RWPE2 (cell line): ENCODE measurements around the gene DENND2A.
A peak's percentile ranks its signal among the peaks of the same experiment; 100 is the strongest.

Source experiments
- ATAC-seq: fragments of 200-7000 bp; cut with Tn5 transposase; 3 replicates; pipeline ENCODE4 v1.9.1; 2021; ENCODE audit warnings: low read depth
- DNase-seq: peaks from one replicate; pipeline ENCODE4 v3.0.0-alpha.2; 2020; ENCODE audit warnings: low spot score
- H3K27ac ChIP-seq: fragments of 450-650 bp; 2 replicates; pipeline ENCODE4 v1.5.1; 2017; ENCODE audit warnings: mild to moderate bottlenecking; ENCODE audit not compliant: poor library complexity, severe bottlenecking
- H3K27me3 ChIP-seq: fragments of 250-450 bp; sonication (Bioruptor Pico); 2 replicates; pipeline ENCODE4 v1.5.1; 2021; ENCODE audit warnings: mild to moderate bottlenecking, moderate library complexity; ENCODE audit not compliant: insufficient read depth, poor library complexity, severe bottlenecking
- H3K36me3 ChIP-seq: fragments of 250-450 bp; sonication (Bioruptor Pico); 2 replicates; pipeline ENCODE4 v1.5.1; 2020; ENCODE audit warnings: low read depth, mild to moderate bottlenecking, moderate library complexity
- H3K4me1 ChIP-seq: fragments of 250-450 bp; sonication (Bioruptor Pico); 2 replicates; pipeline ENCODE4 v1.5.1; 2021; ENCODE audit warnings: mild to moderate bottlenecking, moderate library complexity; ENCODE audit not compliant: insufficient read depth, poor library complexity, severe bottlenecking
- H3K4me3 ChIP-seq: fragments of 250-450 bp; sonication (Bioruptor Pico); 2 replicates; pipeline ENCODE4 v1.5.1; 2021; ENCODE audit warnings: mild to moderate bottlenecking, moderate library complexity; ENCODE audit not compliant: severe bottlenecking
- H3K9me3 ChIP-seq: fragments of 250-450 bp; sonication (Bioruptor Pico); 2 replicates; pipeline ENCODE4 v1.5.1; 2021; ENCODE audit warnings: mild to moderate bottlenecking, moderate library complexity; ENCODE audit not compliant: severe bottlenecking
- TF ChIP-seq, protein P1 (sequence below): fragments of 450-650 bp; IDR thresholded peaks from one replicate; pipeline ENCODE4 v1.5.1; 2017; ENCODE audit warnings: mild to moderate bottlenecking, moderate library complexity; ENCODE audit not compliant: poor library complexity, severe bottlenecking

DENND2A gene

DNA sequence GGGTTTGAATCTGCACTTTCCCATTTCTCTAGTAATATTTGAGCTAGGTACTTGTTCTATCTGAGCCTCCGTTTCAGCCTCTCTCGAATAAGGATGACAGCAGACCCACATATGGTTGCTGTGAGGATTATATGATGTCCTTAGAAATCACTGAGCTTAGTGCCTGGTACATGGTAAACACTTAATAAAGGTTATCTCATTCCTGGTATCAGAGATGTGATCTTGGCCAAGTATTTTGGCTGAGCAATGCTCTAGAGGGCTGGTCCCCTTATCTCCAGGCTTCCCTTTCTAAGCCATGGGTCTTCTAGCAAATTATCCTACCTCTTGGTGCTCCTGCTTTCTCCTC is 160.9 kb downstream of the DENND2A start:
- Histone ChIP-seq H3K9me3 (no peaks in the 10 kb centered on the region), H3K4me1 (peaks cover 5% of the 10 kb centered on the region), H3K36me3 (no peaks in the 10 kb centered on the region), H3K27me3 (no peaks in the 10 kb centered on the region), H3K4me3 (peak overlapping the region; percentile 70), H3K27ac (no peak overlapping the region)
- ATAC-seq (peak; percentile 1; the same call in 2 of the 3 replicates), DNase-seq (no peak)
- TF ChIP-seq, protein P1, sequence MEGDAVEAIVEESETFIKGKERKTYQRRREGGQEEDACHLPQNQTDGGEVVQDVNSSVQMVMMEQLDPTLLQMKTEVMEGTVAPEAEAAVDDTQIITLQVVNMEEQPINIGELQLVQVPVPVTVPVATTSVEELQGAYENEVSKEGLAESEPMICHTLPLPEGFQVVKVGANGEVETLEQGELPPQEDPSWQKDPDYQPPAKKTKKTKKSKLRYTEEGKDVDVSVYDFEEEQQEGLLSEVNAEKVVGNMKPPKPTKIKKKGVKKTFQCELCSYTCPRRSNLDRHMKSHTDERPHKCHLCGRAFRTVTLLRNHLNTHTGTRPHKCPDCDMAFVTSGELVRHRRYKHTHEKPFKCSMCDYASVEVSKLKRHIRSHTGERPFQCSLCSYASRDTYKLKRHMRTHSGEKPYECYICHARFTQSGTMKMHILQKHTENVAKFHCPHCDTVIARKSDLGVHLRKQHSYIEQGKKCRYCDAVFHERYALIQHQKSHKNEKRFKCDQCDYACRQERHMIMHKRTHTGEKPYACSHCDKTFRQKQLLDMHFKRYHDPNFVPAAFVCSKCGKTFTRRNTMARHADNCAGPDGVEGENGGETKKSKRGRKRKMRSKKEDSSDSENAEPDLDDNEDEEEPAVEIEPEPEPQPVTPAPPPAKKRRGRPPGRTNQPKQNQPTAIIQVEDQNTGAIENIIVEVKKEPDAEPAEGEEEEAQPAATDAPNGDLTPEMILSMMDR, result no peak

DNA sequence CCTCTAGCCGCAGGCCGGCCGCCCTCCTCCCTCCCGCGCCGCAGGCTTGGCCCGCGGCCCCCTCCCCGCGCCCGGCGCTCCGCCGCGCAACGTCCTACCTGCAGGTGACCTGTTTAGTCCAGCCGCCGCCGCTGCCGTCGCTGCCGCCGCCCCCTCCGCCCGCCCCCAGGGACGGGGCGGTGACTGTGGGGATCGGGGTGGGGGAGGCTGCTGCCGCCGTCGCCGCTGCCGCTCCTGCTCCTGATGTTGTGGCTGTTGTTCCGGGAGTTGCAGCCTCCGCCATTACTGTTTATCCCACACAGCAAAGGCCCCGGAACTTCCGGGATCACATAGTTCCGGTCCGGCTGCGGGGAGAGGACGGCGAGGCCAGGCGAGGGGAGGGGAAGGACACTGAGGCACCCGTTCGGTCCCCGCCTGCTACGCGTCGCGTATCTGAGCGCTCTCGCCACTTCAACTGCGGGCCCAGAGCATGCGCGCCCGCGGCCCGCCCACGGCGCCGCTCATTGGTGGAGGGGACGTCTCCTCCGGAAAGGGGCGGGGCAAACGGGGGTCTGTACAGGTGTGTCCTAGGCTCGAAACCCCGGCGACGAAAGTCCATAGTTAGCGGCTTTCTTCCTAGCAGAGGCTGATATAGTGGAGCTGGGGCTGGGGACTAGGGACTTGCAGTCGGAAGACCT is 161.4 kb downstream of the DENND2A start, which contains the start of gene MKRN1:
Gene MKRN1, minus strand, starts transcription at position 444 of the 677 bp plus-strand sequence. Its CDS starts 161 bp downstream, at position 283.
- no peaks in the 10 kb centered on the region for H3K36me3 ChIP-seq
- DNase-seq (peak; percentile 96), ATAC-seq (peak; percentile 94)
- no peaks in the 10 kb centered on the region for H3K9me3 ChIP-seq
- H3K27me3 ChIP-seq, result no peaks in the 10 kb centered on the region
- TF ChIP-seq, protein P1, result no peak
- H3K4me1 ChIP-seq, result peaks cover 5% of the 10 kb centered on the region
- peak within 1 kb of the TSS; percentile 72 for H3K27ac ChIP-seq
- peak within 1 kb of the TSS; percentile 70 for H3K4me3 ChIP-seq

DNA sequence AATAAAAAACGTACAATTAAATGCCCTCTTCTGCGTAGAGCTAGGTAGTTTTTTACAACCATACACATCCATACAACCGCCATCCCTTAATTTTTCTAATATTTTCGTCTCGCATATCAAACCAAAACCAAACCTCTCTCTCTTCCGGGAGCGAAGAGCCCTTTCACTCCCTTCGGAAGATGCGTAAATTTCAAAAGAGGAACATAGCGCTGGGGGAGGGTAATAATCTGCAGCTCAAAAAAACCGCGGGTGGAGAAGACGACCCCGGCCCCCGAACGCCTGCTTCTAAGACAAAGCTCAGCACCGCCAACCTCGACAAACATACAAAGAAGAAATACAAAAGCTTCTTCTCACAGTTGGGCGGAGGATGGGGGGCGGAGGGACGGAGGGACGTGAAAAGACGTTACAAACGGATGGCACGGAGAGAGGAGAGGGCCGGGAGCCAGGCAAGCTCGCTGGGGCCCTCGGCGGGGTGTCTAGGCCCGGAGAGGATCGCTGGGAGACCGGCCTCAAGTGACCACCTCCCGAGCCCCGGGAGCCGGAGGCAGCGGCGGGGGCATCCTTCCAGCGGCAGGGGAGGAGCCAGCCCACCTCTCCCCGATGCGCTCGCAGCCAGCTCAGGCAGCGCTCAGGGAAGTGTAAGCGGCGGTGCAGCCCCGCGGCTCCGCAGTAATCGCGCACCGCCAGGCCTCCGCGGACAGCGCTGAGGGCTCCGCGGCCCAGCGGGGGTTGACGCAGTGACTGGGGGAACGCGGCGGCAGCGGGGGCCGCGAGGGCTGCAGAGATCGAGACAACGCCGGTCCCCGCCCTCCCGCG is 162.2 kb downstream of the DENND2A start:
- ATAC-seq, result peak; percentile 51
- H3K27me3 ChIP-seq, result no peaks in the 10 kb centered on the region
- DNase-seq, result no peak
- H3K27ac ChIP-seq, result peak overlapping the region; percentile 72
- H3K4me3 ChIP-seq, result peak overlapping the region; percentile 70
- peaks cover 5% of the 10 kb centered on the region for H3K4me1 ChIP-seq
- H3K9me3 ChIP-seq, result no peaks in the 10 kb centered on the region
- H3K36me3 ChIP-seq, result no peaks in the 10 kb centered on the region
- TF ChIP-seq, protein P1, result no peak

DNA sequence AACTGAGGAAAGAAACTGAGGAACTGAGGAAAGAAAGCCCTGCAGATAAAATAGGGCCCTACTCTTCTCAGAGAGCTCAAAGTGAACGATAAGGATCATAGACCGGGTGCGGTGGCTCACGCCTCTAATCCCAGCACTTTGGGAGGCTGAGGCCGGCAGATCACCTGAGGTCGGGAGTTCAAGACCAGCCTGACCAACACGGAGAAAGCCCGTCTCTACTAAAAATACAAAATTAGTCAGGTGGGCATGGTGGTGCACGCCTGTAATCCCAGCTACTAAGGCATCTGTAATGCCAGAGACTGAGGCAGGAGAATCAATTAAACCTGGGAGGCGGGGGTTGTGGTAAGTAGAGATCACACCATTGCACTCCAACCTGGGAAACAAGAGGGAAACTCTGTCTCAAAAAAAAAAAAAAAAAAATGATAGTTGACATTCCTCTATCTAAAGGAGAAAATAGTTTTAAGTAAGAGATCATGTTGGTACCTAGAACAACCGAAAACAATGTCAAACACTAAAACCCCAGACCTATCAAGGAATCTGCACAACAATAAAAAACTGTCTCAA is 163.8 kb downstream of the DENND2A start:
- H3K27ac ChIP-seq, result no peak overlapping the region

More for the DNA sequence above, 163.8 kb downstream of the DENND2A start:
- DNase-seq (no peak), ATAC-seq (no peak)
- no peaks in the 10 kb centered on the region for H3K27me3 ChIP-seq
- H3K9me3 ChIP-seq, result no peaks in the 10 kb centered on the region
- peaks cover 2% of the 10 kb centered on the region; the same call in 1 of the 2 replicates for H3K36me3 ChIP-seq
- TF ChIP-seq, protein P1, result no peak
- peaks cover 5% of the 10 kb centered on the region for H3K4me1 ChIP-seq
- H3K4me3 ChIP-seq, result no peak overlapping the region
